PC-9 (cell line): Measurements from ENCODE around the gene TANC1. TPM values are rescaled to one million over a fixed set of nuclear protein-coding genes. Genes with fewer than 3 reads are reported as not detected.
A peak's percentile ranks its signal among the peaks of the same experiment; 100 is the strongest.

Experiments
- BruUV-seq: library from RNA; stranded (reverse); fragments of 400-500 nt; replicated peaks from 2 replicates; lab custom pipeline; 2021; lab: Mats Ljungman, UMichigan
- CTCF ChIA-PET: fragments of 300-600 bp; sonication (Branson Sonifier 250); formaldehyde crosslinking; loops from one replicate; lab custom pipeline; 2022; ENCODE audit warnings: antibody characterized with exemption; lab: Charles Lee
- POLR2A ChIA-PET: fragments of 300-600 bp; sonication (Branson Sonifier 250); formaldehyde crosslinking; loops from one replicate; lab custom pipeline; 2022; ENCODE audit warnings: antibody characterized with exemption; ENCODE audit not compliant: unreplicated experiment; lab: Charles Lee
- DNase-seq, 2 experiments: peaks; one replicate each; pipeline versions ENCODE4 v3.0.0 to v3.0.0-alpha.2; 2015 to 2022; ENCODE audit warnings: mixed read lengths in 1 of 2
- H2AFZ ChIP-seq: fragments of 200-600 bp; sonication (generic); 2 replicates; pipeline ENCODE4 v1.8.1; 2017; ENCODE audit warnings: antibody characterized with exemption
- H3F3A ChIP-seq: fragments of 200-600 bp; sonication (generic); 2 replicates; pipeline ENCODE4 v1.8.1; 2017; ENCODE audit warnings: antibody characterized with exemption, mild to moderate bottlenecking, low read depth; ENCODE audit not compliant: insufficient read depth
- H3K27ac ChIP-seq: fragments of 200-600 bp; sonication (generic); 2 replicates; pipeline ENCODE4 v1.6.1; 2016; ENCODE audit warnings: mixed run types
- H3K27me3 ChIP-seq: fragments of 200-600 bp; sonication (generic); 2 replicates; pipeline ENCODE4 v1.6.1; 2016; ENCODE audit warnings: low read depth, mixed run types; ENCODE audit not compliant: insufficient read depth
- H3K36me3 ChIP-seq: fragments of 200-600 bp; sonication (generic); 2 replicates; pipeline ENCODE4 v1.6.1; 2016; ENCODE audit warnings: low read depth, mixed run types
- H3K4me1 ChIP-seq: fragments of 200-600 bp; sonication (generic); replicated peaks from 2 replicates; pipeline ENCODE4 v1.6.1; 2016; ENCODE audit warnings: mixed run types; ENCODE audit not compliant: insufficient read depth
- H3K4me2 ChIP-seq: fragments of 200-600 bp; sonication (generic); 2 replicates; pipeline ENCODE4 v1.6.1; 2017; ENCODE audit warnings: mixed run types
- H3K4me3 ChIP-seq: fragments of 200-600 bp; sonication (generic); 2 replicates; pipeline ENCODE4 v1.6.1; 2016; ENCODE audit warnings: mixed run types
- H3K79me2 ChIP-seq: fragments of 200-600 bp; sonication (generic); 2 replicates; pipeline ENCODE4 v1.6.1; 2017; ENCODE audit warnings: low read depth, mixed run types
- H3K9me2 ChIP-seq: fragments of 200-600 bp; sonication (generic); 2 replicates; pipeline ENCODE4 v1.8.1; 2017; ENCODE audit warnings: mild to moderate bottlenecking; ENCODE audit not compliant: insufficient read depth
- H3K9me3 ChIP-seq: fragments of 200-600 bp; sonication (generic); 2 replicates; pipeline ENCODE4 v1.8.1; 2016; ENCODE audit warnings: low read depth; ENCODE audit not compliant: insufficient read depth
- H4K20me1 ChIP-seq: fragments of 200-600 bp; sonication (generic); 2 replicates; pipeline ENCODE4 v1.8.1; 2017; ENCODE audit not compliant: insufficient read depth
- CTCF ChIP-seq: fragments of 200-600 bp; sonication (generic); conservative IDR thresholded peaks from 2 replicates; pipeline ENCODE4 v1.6.1; 2017; ENCODE audit warnings: mixed run types, antibody characterized with exemption, mild to moderate bottlenecking, moderate library complexity
- EZH2 ChIP-seq: fragments of 200-600 bp; sonication (generic); IDR thresholded peaks from 2 replicates; pipeline ENCODE4 v1.8.0; 2017; ENCODE audit warnings: antibody characterized with exemption, low read depth
- intact Hi-C: fragments of 100-400 bp; cut with micrococcal nuclease; formaldehyde crosslinking; loops from one replicate; pipeline ENCODE4 v1.10.0; 2022; ENCODE audit not compliant: unreplicated experiment
- total RNA-seq: library from RNA; stranded (reverse); gene quantifications from 2 replicates; pipeline ENCODE4 v1.2.3, GENCODE V29; 2021

Gene TANC1
- total RNA-seq, 1 experiment from 2014 or later: 26.0 TPM

GRCh38 chr2:159226059-159226461 is 257.6 kb downstream of the TANC1 start:
- H3K9me2 ChIP-seq: no peaks in the 10 kb centered on the region
- H2AFZ ChIP-seq: no peak overlapping the region
- DNase-seq: peak; percentile 42 to 44
- no TSS peak for BruUV-seq
- no peak overlapping the region for H3K4me3 ChIP-seq
- no peak overlapping the region for H3K4me2 ChIP-seq
- H3K79me2 ChIP-seq: no peaks in the 10 kb centered on the region
- TF ChIP-seq EZH2 (no peak), CTCF (no peak)
- intact Hi-C loops: no loop called here
- H3K4me1 ChIP-seq: no peaks in the 10 kb centered on the region
- ChIA-PET CTCF (interaction anchor here (0.6 to 0.7 kb wide), 2 partner anchors 107 to 118 kb away, joined by 3 read pairs; no protein-coding TSS in a partner anchor), POLR2A (interaction anchor here (0.6 to 0.7 kb wide), 3 partner anchors 79 to 1997 kb away, joined by 3 to 9 read pairs (median 5); no protein-coding TSS in a partner anchor)
- no peaks in the 10 kb centered on the region for H3K9me3 ChIP-seq
- H4K20me1 ChIP-seq: no peaks in the 10 kb centered on the region
- peaks cover 4% of the 10 kb centered on the region; the same call in 1 of the 2 replicates for H3K36me3 ChIP-seq
- 0 out of 2 replicates have a peak overlapping the region, but pooled peaks have one; percentile 15 for H3K27ac ChIP-seq
- no peaks in the 10 kb centered on the region for H3F3A ChIP-seq
- H3K27me3 ChIP-seq: no peaks in the 10 kb centered on the region

GRCh38 chr2:159226608-159227385 is 258.4 kb downstream of the TANC1 start:
- Histone ChIP-seq H3K9me3 (no peaks in the 10 kb centered on the region), H4K20me1 (no peaks in the 10 kb centered on the region), H3K4me1 (no peaks in the 10 kb centered on the region), H3K79me2 (no peaks in the 10 kb centered on the region), H3K27ac (0 out of 2 replicates have a peak overlapping the region, but pooled peaks have one; percentile 15), H3K9me2 (no peaks in the 10 kb centered on the region), H3K4me2 (no peak overlapping the region), H2AFZ (no peak overlapping the region), H3K36me3 (peaks cover 7% of the 10 kb centered on the region; the same call in 1 of the 2 replicates), H3K27me3 (no peaks in the 10 kb centered on the region), H3F3A (no peaks in the 10 kb centered on the region), H3K4me3 (no peak overlapping the region)
- intact Hi-C loops: no loop called here
- ChIA-PET CTCF (interaction anchor here (0.6 to 0.7 kb wide), 2 partner anchors 108 to 117 kb away, joined by 3 read pairs; no protein-coding TSS in a partner anchor), POLR2A (interaction anchor here (0.6 to 0.7 kb wide), 3 partner anchors 80 to 1996 kb away, joined by 3 to 9 read pairs (median 5); no protein-coding TSS in a partner anchor)
- BruUV-seq: no TSS peak
- TF ChIP-seq EZH2 (no peak), CTCF (no peak)
- no peak for DNase-seq

GRCh38 chr2:159227467-159227866 is 259.0 kb downstream of the TANC1 start:
- Histone ChIP-seq H3K4me2 (no peak overlapping the region), H3K36me3 (peaks cover 14% of the 10 kb centered on the region; the same call in 1 of the 2 replicates), H3K27me3 (no peaks in the 10 kb centered on the region), H3K4me3 (no peak overlapping the region), H3K9me3 (no peaks in the 10 kb centered on the region), H3K4me1 (no peaks in the 10 kb centered on the region), H3K79me2 (no peaks in the 10 kb centered on the region), H3F3A (no peaks in the 10 kb centered on the region), H2AFZ (no peak overlapping the region), H3K27ac (no peak overlapping the region), H3K9me2 (no peaks in the 10 kb centered on the region), H4K20me1 (no peaks in the 10 kb centered on the region)
- TF ChIP-seq CTCF: no peak
- no peak for TF ChIP-seq EZH2
- BruUV-seq: no TSS peak
- intact Hi-C loops: no loop called here
- ChIA-PET CTCF (no interaction called here), POLR2A (no interaction called here)
- no peak for DNase-seq
